Stomach smooth muscle (tissue), 2 donors: ENCODE data around the gene PSMD13.

Experiments
- H3K27ac ChIP-seq: one replicate; pipeline ENCODE4 v1.7.0; 2013; ENCODE audit warnings: mild to moderate bottlenecking, low read length, inconsistent platforms
- H3K27me3 ChIP-seq, 2 donors: one replicate each; pipeline ENCODE4 v1.7.0; 2013; ENCODE audit warnings: low read length in 2 of 2; ENCODE audit not compliant: insufficient read depth in 2 of 2, control insufficient read depth in 1 of 2
- H3K36me3 ChIP-seq, 2 donors: one replicate each; pipeline ENCODE4 v1.7.0; 2013; ENCODE audit warnings: low read length in 2 of 2; ENCODE audit not compliant: control insufficient read depth in 2 of 2, insufficient read depth in 2 of 2
- H3K4me1 ChIP-seq: one replicate; pipeline ENCODE4 v1.7.0; 2013; ENCODE audit warnings: low read length; ENCODE audit not compliant: control insufficient read depth, insufficient read depth
- H3K4me3 ChIP-seq, 2 donors: one replicate each; pipeline ENCODE4 v1.7.0; 2013; ENCODE audit warnings: low read length in 2 of 2
- H3K9ac ChIP-seq, 2 donors: one replicate each; pipeline ENCODE4 v1.7.0; 2013; ENCODE audit warnings: low read length in 2 of 2, mild to moderate bottlenecking in 1 of 2
- H3K9me3 ChIP-seq, 2 donors: one replicate each; pipeline ENCODE4 v1.7.0; 2013; ENCODE audit warnings: low read length in 2 of 2; ENCODE audit not compliant: control insufficient read depth in 2 of 2
- donor health status: healthy.
- donor health status: Pancreatic carcinoma.

PSMD13 gene

GRCh38 chr11:205221-206001 is 31.4 kb upstream of the PSMD13 start:
- no peaks in the 10 kb centered on the region for H3K9me3 ChIP-seq
- H3K4me1 ChIP-seq: peaks cover 50% of the 10 kb centered on the region
- no peaks in the 10 kb centered on the region for H3K27me3 ChIP-seq
- H3K36me3 ChIP-seq: peaks cover 21 to 41% of the 10 kb centered on the region in 2 donors
- H3K4me3 ChIP-seq: peak overlapping the region; percentile 92 to 96
- peak overlapping the region; percentile 91 to 95 for H3K9ac ChIP-seq
- H3K27ac ChIP-seq: no peak overlapping the region

- Histone ChIP-seq H3K27me3 (no peaks in the 10 kb centered on the region), H3K27ac (no peak overlapping the region), H3K36me3 (peaks cover 25 to 41% of the 10 kb centered on the region in 2 donors), H3K9me3 (no peaks in the 10 kb centered on the region), H3K4me1 (peaks cover 56% of the 10 kb centered on the region), H3K4me3 (peak overlapping the region; percentile 92 to 96), H3K9ac (peak overlapping the region; percentile 91 to 95)
Measured at GRCh38 chr11:206002-206384, 30.8 kb upstream of the PSMD13 start.

GRCh38 chr11:206526-207207 is 30.1 kb upstream of the PSMD13 start:
- Histone ChIP-seq H3K36me3 (peaks cover 32 to 45% of the 10 kb centered on the region in 2 donors), H3K4me3 (peak overlapping the region; percentile 92 to 96), H3K9me3 (no peaks in the 10 kb centered on the region), H3K27me3 (no peaks in the 10 kb centered on the region), H3K27ac (peak overlapping the region; percentile 99), H3K9ac (peak overlapping the region; percentile 91 to 95), H3K4me1 (peaks cover 59% of the 10 kb centered on the region)

GRCh38 chr11:207208-207862 is 29.4 kb upstream of the PSMD13 start, which contains the start of the genes BET1L and RIC8A:
TSS of gene BET1L (minus strand) at chr11:207399. CDS start at chr11:207321, 78 bp downstream.
TSS of gene RIC8A (plus strand) at chr11:207708. CDS start at chr11:208855, 1,147 bp downstream.
- H3K4me3 ChIP-seq: peak within 1 kb of the TSS; percentile 92 to 96
- H3K9ac ChIP-seq: peak within 1 kb of the TSS; percentile 95 to 97
- H3K4me1 ChIP-seq: peaks cover 59% of the 10 kb centered on the region
- H3K27me3 ChIP-seq: no peaks in the 10 kb centered on the region
- peaks cover 38 to 51% of the 10 kb centered on the region in 2 donors for H3K36me3 ChIP-seq
- peak within 1 kb of the TSS; percentile 99 for H3K27ac ChIP-seq
- no peaks in the 10 kb centered on the region for H3K9me3 ChIP-seq

GRCh38 chr11:207863-208180 is 29.0 kb upstream of the PSMD13 start:
- Histone ChIP-seq H3K4me1 (peaks cover 59% of the 10 kb centered on the region), H3K27me3 (no peaks in the 10 kb centered on the region), H3K36me3 (peaks cover 43 to 55% of the 10 kb centered on the region in 2 donors), H3K9me3 (no peaks in the 10 kb centered on the region), H3K9ac (peak overlapping the region; percentile 95 to 97), H3K27ac (peak overlapping the region; percentile 99), H3K4me3 (peak overlapping the region; percentile 74 to 96)

- Histone ChIP-seq H3K9ac (peak overlapping the region; percentile 95 to 97), H3K4me1 (peaks cover 59% of the 10 kb centered on the region), H3K4me3 (peak overlapping the region; percentile 74 to 96), H3K36me3 (peaks cover 46 to 55% of the 10 kb centered on the region in 2 donors), H3K9me3 (no peaks in the 10 kb centered on the region), H3K27ac (peak overlapping the region; percentile 99), H3K27me3 (no peaks in the 10 kb centered on the region)
Measured at GRCh38 chr11:208181-208916, 28.4 kb upstream of the PSMD13 start.

GRCh38 chr11:208917-209260 is 27.9 kb upstream of the PSMD13 start:
- Histone ChIP-seq H3K27me3 (no peaks in the 10 kb centered on the region), H3K9ac (peak overlapping the region; percentile 80 to 95), H3K27ac (peak overlapping the region; percentile 99), H3K4me1 (peaks cover 57% of the 10 kb centered on the region), H3K9me3 (no peaks in the 10 kb centered on the region), H3K36me3 (peaks cover 41 to 52% of the 10 kb centered on the region in 2 donors), H3K4me3 (peak overlapping the region; percentile 74 to 96)

- Histone ChIP-seq H3K4me1 (peaks cover 52% of the 10 kb centered on the region), H3K36me3 (peaks cover 41 to 55% of the 10 kb centered on the region in 2 donors), H3K9me3 (no peaks in the 10 kb centered on the region), H3K9ac (peak overlapping the region; percentile 80 to 95), H3K4me3 (peak overlapping the region; percentile 74 to 96), H3K27ac (peak overlapping the region; percentile 99), H3K27me3 (no peaks in the 10 kb centered on the region)
Measured at GRCh38 chr11:209275-210121, 27.3 kb upstream of the PSMD13 start.

GRCh38 chr11:210122-210802 is 26.5 kb upstream of the PSMD13 start:
- Histone ChIP-seq H3K27ac (no peak overlapping the region), H3K27me3 (no peaks in the 10 kb centered on the region), H3K9ac (peak overlapping the region; percentile 80 to 95), H3K9me3 (no peaks in the 10 kb centered on the region), H3K4me1 (peaks cover 45% of the 10 kb centered on the region), H3K36me3 (peaks cover 40 to 56% of the 10 kb centered on the region in 2 donors), H3K4me3 (peak overlapping the region in 1 of 2 donors; percentile 96)
